HG03469 (cell line): ENCODE measurements around the gene KCNMA1.

Experiments
- ATAC-seq: cut with Tn5 transposase; IDR thresholded peaks from one replicate; pipeline ENCODE4 v1.9.1; 2021; ENCODE audit warnings: mild to moderate bottlenecking, moderate library complexity, moderate number of reproducible peaks; ENCODE audit not compliant: unreplicated experiment

The KCNMA1 gene

GRCh38 chr10:77147871-77148270, 489.7 kb downstream of the KCNMA1 start:
- ATAC-seq = no peak

DNA sequence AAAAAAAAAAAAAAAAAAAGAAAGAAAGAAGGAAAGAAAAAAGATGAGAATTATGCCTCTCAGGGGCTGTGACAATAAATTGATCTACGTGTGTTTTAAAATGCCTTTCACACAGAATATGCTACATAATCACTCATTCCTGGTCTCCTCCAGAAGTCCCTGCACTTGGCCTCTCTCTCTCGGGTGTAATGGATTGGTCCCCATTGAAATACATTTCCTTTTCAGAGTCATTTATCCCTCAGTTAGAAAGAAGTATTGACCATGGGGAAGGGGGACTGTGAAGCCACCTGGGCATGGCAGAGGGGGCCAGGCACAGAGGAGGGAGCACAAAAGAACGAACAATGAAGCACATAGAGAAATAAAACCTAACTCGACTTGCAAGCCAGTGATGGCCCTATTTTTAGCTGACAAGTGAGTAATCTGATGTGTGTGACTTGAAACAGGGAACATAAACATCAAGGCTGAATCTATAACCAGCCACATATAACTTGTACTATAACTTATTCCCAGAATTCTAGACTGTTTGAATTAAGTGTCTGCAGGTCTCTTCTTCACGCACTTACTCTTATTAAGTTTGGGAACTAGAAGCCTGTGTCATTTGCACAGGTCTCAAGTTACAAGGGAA, 490.8 kb downstream of the KCNMA1 start:
- no peak for ATAC-seq

DNA sequence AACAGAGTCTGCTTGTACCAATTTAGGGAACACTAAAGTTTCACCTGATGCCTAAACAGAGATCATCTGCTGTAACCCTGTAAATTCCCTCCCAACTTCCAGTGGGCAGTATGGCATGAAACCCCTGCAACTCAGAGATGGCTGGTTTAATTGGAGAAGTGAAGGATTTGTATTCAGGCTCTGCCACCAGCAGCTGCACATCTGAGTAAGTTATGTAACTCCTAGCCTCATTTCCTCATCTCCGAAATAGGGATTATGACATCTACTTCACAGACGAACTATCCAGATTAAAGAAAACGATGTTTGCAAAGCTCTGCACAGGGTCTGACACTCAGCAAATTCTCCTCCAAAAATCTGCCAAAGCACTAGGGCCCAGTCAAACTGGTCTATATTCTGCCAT, 493.0 kb downstream of the KCNMA1 start:
- no peak for ATAC-seq

DNA sequence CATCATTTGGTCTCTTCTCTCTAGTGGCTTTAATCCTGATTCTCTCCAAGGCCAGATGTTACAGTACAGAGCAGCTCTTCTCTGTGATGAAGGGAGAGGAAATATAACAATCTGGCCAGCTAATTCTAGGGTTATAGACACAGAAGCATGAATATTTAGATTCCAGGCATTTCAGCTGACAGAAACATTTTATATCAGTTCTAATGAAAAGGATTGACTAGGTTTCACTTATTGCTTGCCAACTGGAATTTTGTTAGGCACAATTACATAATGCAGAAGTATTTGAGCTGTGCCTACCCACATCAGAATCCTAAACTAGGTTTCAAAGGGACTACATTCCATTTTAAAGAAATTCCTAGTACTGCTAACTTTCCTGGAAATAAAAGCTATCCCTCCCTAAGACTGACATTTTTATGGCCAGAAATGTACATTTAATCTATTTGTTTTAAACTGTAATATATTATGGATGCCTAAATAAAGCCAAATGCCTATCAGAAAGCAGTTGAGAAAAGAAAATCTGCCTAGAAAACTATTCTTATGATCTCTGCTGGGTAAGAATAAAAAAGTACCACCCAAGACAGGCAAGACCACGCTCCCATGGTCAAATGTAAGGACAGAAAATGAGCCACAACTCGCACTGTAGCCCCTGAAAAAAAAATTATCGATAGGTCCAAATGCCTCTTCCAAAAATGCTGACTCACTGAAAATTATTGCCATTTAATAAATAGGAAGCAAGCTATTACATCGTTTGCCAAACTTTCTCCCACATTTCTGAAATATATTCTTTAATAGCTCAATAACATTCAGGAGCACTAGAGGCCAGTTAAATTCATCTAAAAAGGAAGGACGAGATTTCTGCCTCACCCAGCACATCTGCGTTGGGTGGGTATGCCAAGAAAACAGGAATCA, 498.1 kb downstream of the KCNMA1 start:
- no peak for ATAC-seq

GRCh38 chr10:77138541-77138940, 499.1 kb downstream of the KCNMA1 start:
- no peak for ATAC-seq

- ATAC-seq = no peak
Measured at GRCh38 chr10:77135555-77135954, 502.1 kb downstream of the KCNMA1 start.

- ATAC-seq = no peak
Measured at GRCh38 chr10:77131214-77131613, 506.4 kb downstream of the KCNMA1 start.

DNA sequence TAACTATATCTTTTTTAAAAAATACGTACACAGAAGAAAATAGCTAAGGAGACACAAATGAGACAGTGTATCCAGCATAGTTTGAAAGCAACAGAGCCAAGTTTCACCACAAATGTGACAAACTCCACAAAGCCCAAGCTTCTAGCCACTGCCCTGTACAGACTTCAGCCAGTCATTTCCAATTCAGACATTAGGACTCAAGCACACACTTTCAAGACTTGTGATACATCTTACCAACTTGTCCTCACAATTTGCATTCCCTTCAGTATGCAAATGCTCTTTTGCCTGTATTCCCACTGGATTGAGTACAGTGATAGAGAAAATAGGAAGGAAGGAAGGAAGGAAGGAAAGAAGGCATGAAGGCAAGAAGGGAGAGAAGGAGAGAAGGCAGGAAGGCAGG, 510.4 kb downstream of the KCNMA1 start:
- no peak for ATAC-seq

GRCh38 chr10:77125231-77125630, 512.4 kb downstream of the KCNMA1 start:
- ATAC-seq = no peak

GRCh38 chr10:77123330-77123729, 514.3 kb downstream of the KCNMA1 start:
- no peak for ATAC-seq

DNA sequence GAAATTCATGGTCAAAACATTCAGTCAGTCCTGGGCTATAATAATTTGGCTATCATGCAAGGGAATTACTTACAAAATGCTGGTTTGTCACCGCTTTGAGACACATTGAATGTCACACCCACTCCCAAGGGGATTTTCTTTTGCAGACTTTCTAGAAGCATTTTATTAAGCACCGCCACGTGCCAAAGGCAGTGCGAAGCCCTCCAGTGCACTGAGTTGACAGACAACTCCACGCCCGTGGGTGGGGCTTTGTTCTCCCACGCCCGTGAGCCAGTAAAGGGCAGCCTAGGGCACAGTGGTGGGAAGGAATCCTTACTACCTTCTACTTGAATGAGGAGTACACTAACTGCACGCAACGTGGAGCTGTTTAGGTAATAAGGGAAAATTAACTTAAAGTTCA, 515.8 kb downstream of the KCNMA1 start:
- ATAC-seq = no peak

DNA sequence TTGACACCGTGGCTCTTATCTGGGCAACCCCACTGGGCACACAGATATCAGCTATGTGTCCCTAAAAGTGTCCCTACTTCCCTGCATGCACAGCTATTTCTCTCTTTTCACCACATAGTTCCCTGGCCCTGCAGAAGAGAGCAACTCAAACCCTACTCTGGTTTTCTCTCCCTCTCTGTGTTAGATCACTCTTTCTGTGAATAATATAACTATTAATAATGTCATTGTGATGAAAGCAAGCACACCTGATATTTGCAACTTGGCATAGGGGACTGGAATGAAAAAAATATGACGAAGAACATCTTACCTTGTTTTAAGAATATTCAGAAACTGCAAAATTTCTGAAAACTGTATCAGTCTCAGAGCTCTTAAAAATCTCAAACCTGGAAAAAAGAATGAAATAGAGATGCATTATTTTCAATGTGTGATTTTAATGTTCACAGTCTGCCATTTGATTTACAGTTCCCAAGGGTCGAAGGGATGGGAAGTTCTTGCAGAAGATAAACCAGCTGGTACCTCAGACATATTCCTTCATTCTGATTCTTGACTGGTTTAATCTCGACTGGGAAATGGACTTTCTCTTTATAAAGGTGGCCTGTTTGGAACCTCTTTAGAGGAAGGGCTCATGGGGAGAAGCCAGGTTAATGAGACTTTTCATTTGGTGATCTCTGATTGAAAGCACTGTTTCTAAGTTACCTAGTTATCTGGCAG, 516.8 kb downstream of the KCNMA1 start:
- no peak for ATAC-seq

GRCh38 chr10:77120012-77120411, 517.6 kb downstream of the KCNMA1 start:
- ATAC-seq = no peak

DNA sequence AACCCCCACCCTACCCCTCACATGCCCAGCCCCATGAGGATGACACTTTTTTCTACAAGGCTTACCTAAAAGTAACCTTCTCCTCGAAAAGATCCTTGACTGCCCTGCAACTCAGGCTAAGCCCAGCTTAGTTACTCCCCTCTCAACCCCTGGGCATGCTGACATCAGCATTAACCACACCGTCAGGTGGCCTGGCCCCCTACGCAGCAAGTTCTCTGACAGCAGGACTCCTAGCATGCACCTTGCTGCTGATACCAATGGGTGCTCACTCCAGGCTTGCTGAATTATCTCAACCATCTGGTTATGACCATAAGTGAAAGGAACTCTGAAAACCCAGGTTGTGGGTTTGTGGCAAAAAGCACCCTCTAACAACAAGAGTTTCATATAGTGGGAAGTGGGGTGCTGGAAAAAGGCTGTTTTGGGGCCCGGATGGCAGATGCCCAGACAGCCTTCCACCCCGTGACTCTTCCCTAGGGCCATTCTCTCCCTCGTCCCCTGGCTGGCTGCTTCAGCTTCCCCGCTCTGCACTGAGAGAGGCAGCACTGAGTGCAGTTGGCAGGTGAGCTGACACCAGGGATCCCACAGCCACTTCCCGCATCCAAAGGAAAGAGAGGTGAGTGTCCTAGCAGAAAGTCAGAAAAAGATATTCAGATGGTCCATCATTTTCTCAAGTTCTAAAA, 518.9 kb downstream of the KCNMA1 start:
- no peak for ATAC-seq

- no peak for ATAC-seq
Measured at GRCh38 chr10:77117501-77117900, 520.1 kb downstream of the KCNMA1 start.

DNA sequence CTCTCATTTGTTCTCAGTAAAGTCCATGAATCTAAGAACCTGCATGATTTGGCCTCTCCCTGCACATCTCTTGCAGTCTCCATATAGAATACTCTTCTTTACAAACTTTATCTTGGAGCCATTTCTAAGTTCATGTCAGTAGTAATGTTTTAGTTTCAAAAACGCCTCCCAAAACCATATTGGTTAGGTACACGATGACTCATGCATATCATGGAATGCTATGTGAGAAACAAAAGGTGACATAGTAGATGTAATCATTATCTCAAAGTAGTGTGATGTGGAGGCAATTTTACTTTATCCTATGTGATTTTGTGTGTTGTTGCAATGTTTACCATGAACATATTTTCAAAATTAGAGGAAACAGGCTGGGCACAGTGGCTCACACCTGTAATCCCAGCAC, 520.7 kb downstream of the KCNMA1 start:
- no peak for ATAC-seq

GRCh38 chr10:77114181-77114821, 523.3 kb downstream of the KCNMA1 start:
- ATAC-seq = no peak

DNA sequence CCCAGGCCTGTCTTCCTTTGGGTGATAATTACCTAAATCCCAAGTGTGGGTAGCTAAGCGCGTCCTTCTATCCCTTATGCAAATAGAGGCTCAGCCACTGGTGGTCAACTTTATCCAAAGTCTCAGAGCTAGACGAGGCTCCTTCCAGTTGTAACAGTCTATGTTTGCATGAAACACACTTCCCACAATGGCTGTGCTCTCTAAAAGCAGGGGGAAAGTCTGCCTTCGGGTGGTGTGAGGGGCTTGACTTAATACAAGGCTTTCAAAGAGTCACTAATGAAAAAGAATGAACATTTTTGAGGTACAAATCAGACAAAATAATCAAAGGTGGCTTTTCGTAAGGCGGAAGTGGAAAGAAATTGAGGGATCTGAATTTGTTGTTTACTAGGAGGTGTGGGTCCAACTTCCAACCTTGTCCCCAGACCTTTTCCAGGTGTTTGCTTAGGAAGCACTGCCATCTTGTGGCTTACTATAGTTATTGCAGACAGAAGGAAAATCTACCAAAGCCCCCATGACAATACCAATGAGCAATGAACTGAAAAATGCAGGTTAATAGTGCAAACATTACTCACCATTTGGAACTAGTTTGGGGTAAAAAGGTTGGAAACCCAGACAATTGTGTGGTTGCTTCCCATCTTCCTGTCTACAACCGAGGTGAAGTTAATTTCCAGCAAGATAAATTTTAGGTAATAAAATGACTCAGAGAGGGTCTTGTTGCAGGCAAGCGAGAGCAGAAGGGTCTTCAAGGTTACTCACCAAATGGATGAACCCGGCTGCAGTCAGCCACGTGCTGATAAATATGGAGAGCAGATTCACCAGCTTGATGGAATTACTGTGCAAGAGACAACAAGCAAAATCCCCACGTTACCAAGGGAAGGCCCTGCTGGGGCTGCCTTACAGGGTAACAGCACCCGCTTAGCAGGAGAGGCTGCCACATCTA, 525.7 kb downstream of the KCNMA1 start:
- ATAC-seq = no peak

DNA sequence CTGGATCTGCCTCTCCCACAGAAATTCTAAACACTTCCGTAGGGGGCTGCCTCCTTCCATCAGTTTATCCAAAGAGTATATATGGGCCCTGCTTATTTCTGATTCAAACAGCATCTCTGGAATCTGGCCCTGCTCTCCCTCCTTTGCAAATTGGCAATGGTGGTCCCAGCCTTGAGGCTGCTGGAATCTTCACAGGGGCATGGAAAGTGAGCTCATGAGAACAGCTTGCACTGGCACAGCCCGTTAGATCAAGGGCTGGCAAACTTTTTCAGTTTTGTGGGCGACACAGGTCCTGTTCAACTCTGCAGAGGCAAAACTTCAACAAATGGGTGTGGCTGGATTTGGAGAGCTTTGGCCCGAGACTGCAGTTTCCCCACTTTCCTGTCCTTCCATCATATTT, 526.9 kb downstream of the KCNMA1 start:
- ATAC-seq = no peak
